ENCODE results near the gene FAM234B.

The FAM234B gene

GRCh38 chr12:13060581-13060980 is 16.4 kb downstream of the FAM234B start:
- no peak overlapping the region for H3K4me3 ChIP-seq (ENCODE audit: low read length)
- DNase-seq (ENCODE audit: low read depth): no peak
- no peak for TF ChIP-seq CTCF (conservative IDR thresholded peaks at IDR 0.05; ENCODE audit: low read length)

- DNase-seq (ENCODE audit: low read depth): no peak
- no peak for TF ChIP-seq CTCF (conservative IDR thresholded peaks at IDR 0.05; ENCODE audit: low read length)
Measured at GRCh38 chr12:13061377-13061776, 17.2 kb downstream of the FAM234B start.

DNA sequence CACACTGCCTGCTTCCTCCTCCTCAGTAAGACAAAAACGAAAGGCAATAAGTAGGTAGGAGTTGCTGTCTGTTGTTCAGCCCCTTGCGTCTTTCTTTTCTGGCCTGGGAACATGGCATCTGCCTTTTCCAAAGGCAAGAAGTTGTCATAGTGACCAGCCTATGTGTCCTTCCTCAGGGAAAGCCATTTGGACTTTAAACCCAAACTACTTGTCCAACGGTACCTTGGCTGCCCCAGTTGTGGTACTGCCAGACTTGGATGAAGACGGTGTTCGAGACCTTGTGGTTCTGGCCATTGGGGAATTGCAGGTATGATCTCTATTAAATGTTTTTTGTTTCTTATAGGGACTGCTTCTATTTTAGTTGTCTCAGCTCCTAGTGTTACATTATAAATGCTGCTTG is 18.5 kb downstream of the FAM234B start:
- DNase-seq (ENCODE audit: low read depth): no peak
- H3K4me3 ChIP-seq (ENCODE audit: low read length): no peak overlapping the region
- no peak for TF ChIP-seq CTCF (conservative IDR thresholded peaks at IDR 0.05; ENCODE audit: low read length)

More at GRCh38 chr12:13061377-13061776, 17.2 kb downstream of the FAM234B start:
- H3K4me3 ChIP-seq (ENCODE audit: low read length): no peak overlapping the region

GRCh38 chr12:13066014-13066413 is 21.8 kb downstream of the FAM234B start:
- H3K4me3 ChIP-seq (ENCODE audit: low read length): no peak overlapping the region
- TF ChIP-seq CTCF (conservative IDR thresholded peaks at IDR 0.05; ENCODE audit: low read length): no peak

DNA sequence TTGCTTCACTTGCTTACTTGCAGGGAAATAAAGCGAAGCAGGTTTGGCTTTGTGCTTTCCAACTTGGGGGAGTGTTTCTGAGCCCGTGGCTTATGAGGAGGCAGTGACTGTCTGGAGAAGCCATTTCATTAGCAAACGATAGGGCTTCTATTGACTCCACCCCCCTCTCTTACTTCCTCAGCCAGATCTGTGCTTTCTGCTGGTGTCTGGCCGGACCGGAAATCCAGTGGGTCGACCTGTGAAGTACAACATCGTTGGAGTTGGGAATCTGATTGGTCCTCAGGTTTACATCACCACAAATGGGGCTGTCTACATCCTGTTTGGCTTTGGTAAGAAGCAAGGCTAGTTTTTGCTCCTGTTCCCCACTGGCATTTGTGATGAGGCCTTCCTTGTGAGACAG is 22.3 kb downstream of the FAM234B start:
- DNase-seq (ENCODE audit: low read depth): no peak
- H3K4me3 ChIP-seq (ENCODE audit: low read length): no peak overlapping the region
- TF ChIP-seq CTCF (conservative IDR thresholded peaks at IDR 0.05; ENCODE audit: low read length): no peak

More at GRCh38 chr12:13066014-13066413, 21.8 kb downstream of the FAM234B start:
- no peak for DNase-seq (ENCODE audit: low read depth)

- no peak for DNase-seq (ENCODE audit: low read depth)
- no peak for TF ChIP-seq CTCF (conservative IDR thresholded peaks at IDR 0.05; ENCODE audit: low read length)
- H3K4me3 ChIP-seq (ENCODE audit: low read length): no peak overlapping the region
Measured at GRCh38 chr12:13067322-13067721, 23.1 kb downstream of the FAM234B start.

GRCh38 chr12:13069380-13069779 is 25.2 kb downstream of the FAM234B start:
- no peak overlapping the region for H3K4me3 ChIP-seq (ENCODE audit: low read length)
- no peak for TF ChIP-seq CTCF (conservative IDR thresholded peaks at IDR 0.05; ENCODE audit: low read length)
- no peak for DNase-seq (ENCODE audit: low read depth)
